Measurements from ENCODE around the gene CCDC171. TPM values are rescaled to one million over a fixed set of nuclear protein-coding genes. Genes with fewer than 3 reads are reported as not detected.

The CCDC171 gene
- total and polyA plus RNA-seq, 10 of the 15 experiments (the other 5 are each of a cell fraction or from before 2014, with no cell fraction given), result 1.00 to 7.2 (median 2.8) TPM

DNA sequence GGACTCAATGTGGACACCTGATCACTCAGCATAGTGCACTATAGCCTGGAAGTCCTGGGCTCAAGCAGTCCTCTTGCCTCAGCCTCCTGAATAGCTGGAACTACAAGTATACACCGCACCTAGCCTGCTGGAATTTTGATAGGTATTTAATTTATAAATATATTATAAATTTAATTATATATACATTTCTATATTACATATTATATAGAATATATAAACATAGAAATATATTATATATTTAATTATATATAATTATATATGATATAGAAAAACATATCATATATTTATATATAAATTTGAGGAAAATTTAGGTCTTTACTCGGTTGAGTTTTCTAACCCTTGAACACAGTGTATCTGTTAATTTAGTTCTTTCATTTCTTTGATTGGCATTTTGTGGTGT, 26.9 kb upstream of the CCDC171 start:
- no peaks in the 10 kb centered on the region for H3K36me3 ChIP-seq (ENCODE audit: control insufficient read depth in 2 of 2, insufficient read depth in 2 of 2, low read length in 1 of 2)
- intact Hi-C loops (cut with micrococcal nuclease; ENCODE audit: unreplicated experiment), result no loop called here
- CTCF ChIA-PET, result interaction anchor here (1.7 to 5.0 kb wide), 3 partner anchors 10 to 20 kb away, joined by 6 to 23 read pairs (median 10); no protein-coding TSS in a partner anchor

More for the DNA sequence above, 26.9 kb upstream of the CCDC171 start:
- RAD21 ChIA-PET (ENCODE audit: unreplicated experiment), result interaction anchor here (2.6 kb wide), 1 partner anchor 14 kb away, joined by 9 read pairs; no protein-coding TSS in a partner anchor
- SMC1A ChIA-PET (ENCODE audit: uncharacterized antibody, unreplicated experiment), result interaction anchor here (0.9 to 7.5 kb wide), 4 partner anchors 11 to 58 kb away, joined by 3 to 57 read pairs (median 4); partner anchors contain the start of gene PSIP1
- Histone ChIP-seq H3K9ac (ENCODE audit: control insufficient read depth, insufficient read depth, low read length) (no peak overlapping the region), H3K4me2 (ENCODE audit: control insufficient read depth, insufficient read depth) (no peak overlapping the region), H3K27me3 (replicated peaks in 1 of 2; ENCODE audit: control insufficient read depth in 2 of 2, insufficient read depth in 2 of 2, low read length in 1 of 2) (no peaks in the 10 kb centered on the region), H3K27ac (ENCODE audit: control insufficient read depth, insufficient read depth) (no peak overlapping the region), H4K20me1 (ENCODE audit: control insufficient read depth, insufficient read depth) (no peaks in the 10 kb centered on the region), H3K4me3 (no peak overlapping the region), H3K4me1 (ENCODE audit: control insufficient read depth, insufficient read depth, low read length) (peaks cover 20% of the 10 kb centered on the region), H3K9me3 (replicated peaks; ENCODE audit: control insufficient read depth, insufficient read depth, low read length) (no peaks in the 10 kb centered on the region; the same call in 1 of the 3 replicates), H2AFZ (ENCODE audit: control insufficient read depth, low read depth, low read length) (no peak overlapping the region), H3K79me2 (ENCODE audit: control insufficient read depth, insufficient read depth, low read length) (no peaks in the 10 kb centered on the region)
- POLR2A ChIA-PET, result interaction anchor here (1.1 kb wide), 1 partner anchor 13 kb away, joined by 3 read pairs; no protein-coding TSS in a partner anchor
- FAIRE-seq (no peak), ATAC-seq (no peak), DNase-seq (ENCODE audit: low read depth, low spot score) (no peak)
- BruUV-seq (replicated peaks), result no TSS peak
- WGBS (ENCODE audit: insufficient coverage, insufficient replicate concordance, low lambda C conversion rate, missing lambda C conversion rate), result 100% methylated on average over 2 of the region's 2 CpGs
- TF ChIP-seq, protein P1, sequence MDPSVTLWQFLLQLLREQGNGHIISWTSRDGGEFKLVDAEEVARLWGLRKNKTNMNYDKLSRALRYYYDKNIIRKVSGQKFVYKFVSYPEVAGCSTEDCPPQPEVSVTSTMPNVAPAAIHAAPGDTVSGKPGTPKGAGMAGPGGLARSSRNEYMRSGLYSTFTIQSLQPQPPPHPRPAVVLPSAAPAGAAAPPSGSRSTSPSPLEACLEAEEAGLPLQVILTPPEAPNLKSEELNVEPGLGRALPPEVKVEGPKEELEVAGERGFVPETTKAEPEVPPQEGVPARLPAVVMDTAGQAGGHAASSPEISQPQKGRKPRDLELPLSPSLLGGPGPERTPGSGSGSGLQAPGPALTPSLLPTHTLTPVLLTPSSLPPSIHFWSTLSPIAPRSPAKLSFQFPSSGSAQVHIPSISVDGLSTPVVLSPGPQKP (IDR thresholded peaks at IDR 0.05; ENCODE audit: low read depth, low read length), result no peak
- TF ChIP-seq CEBPB (IDR thresholded peaks at IDR 0.05; ENCODE audit: borderline replicate concordance in 1 of 2, low read depth in 2 of 2, low read length in 2 of 2), result no peak
- TF ChIP-seq POLR2AphosphoS2 (IDR thresholded peaks at IDR 0.05; ENCODE audit: low read depth, low read length), result no peak
- TF ChIP-seq NBN (IDR thresholded peaks at IDR 0.05), result no peak
- TF ChIP-seq RB1 (IDR thresholded peaks at IDR 0.05; ENCODE audit: borderline replicate concordance), result no peak
- TF ChIP-seq SMC3 (IDR thresholded peaks at IDR 0.05; ENCODE audit: borderline replicate concordance, low read length), result no peak
- no peak for TF ChIP-seq ZNF384 (IDR thresholded peaks at IDR 0.05; ENCODE audit: borderline replicate concordance, low read depth, low read length)
- TF ChIP-seq ZNF622 (IDR thresholded peaks at IDR 0.05), result no peak
- TF ChIP-seq DPF2 (IDR thresholded peaks at IDR 0.05), result no peak
- TF ChIP-seq ETV6 (conservative IDR thresholded peaks at IDR 0.05 in 1 of 2, IDR thresholded peaks at IDR 0.05 in 1 of 2; ENCODE audit: borderline replicate concordance in 1 of 2, low read depth in 1 of 2), result no peak
- TF ChIP-seq, protein P2, sequence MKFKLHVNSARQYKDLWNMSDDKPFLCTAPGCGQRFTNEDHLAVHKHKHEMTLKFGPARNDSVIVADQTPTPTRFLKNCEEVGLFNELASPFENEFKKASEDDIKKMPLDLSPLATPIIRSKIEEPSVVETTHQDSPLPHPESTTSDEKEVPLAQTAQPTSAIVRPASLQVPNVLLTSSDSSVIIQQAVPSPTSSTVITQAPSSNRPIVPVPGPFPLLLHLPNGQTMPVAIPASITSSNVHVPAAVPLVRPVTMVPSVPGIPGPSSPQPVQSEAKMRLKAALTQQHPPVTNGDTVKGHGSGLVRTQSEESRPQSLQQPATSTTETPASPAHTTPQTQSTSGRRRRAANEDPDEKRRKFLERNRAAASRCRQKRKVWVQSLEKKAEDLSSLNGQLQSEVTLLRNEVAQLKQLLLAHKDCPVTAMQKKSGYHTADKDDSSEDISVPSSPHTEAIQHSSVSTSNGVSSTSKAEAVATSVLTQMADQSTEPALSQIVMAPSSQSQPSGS (IDR thresholded peaks at IDR 0.05; ENCODE audit: low read length), result no peak
- TF ChIP-seq CREB1 (IDR thresholded peaks at IDR 0.05; ENCODE audit: low read depth), result no peak
- TF ChIP-seq NFXL1 (IDR thresholded peaks at IDR 0.05; ENCODE audit: borderline replicate concordance), result no peak
- TF ChIP-seq POLR2AphosphoS5 (IDR thresholded peaks at IDR 0.05; ENCODE audit: low read length), result no peak
- TF ChIP-seq, protein P3, sequence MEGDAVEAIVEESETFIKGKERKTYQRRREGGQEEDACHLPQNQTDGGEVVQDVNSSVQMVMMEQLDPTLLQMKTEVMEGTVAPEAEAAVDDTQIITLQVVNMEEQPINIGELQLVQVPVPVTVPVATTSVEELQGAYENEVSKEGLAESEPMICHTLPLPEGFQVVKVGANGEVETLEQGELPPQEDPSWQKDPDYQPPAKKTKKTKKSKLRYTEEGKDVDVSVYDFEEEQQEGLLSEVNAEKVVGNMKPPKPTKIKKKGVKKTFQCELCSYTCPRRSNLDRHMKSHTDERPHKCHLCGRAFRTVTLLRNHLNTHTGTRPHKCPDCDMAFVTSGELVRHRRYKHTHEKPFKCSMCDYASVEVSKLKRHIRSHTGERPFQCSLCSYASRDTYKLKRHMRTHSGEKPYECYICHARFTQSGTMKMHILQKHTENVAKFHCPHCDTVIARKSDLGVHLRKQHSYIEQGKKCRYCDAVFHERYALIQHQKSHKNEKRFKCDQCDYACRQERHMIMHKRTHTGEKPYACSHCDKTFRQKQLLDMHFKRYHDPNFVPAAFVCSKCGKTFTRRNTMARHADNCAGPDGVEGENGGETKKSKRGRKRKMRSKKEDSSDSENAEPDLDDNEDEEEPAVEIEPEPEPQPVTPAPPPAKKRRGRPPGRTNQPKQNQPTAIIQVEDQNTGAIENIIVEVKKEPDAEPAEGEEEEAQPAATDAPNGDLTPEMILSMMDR (IDR thresholded peaks at IDR 0.05 in 2 of 3, conservative IDR thresholded peaks at IDR 0.05 in 1 of 3; ENCODE audit: control insufficient read depth in 2 of 3, extremely low read depth in 1 of 3, insufficient read depth in 1 of 3, low read depth in 3 of 3, low read length in 3 of 3), result no peak
- TF ChIP-seq, protein P4, sequence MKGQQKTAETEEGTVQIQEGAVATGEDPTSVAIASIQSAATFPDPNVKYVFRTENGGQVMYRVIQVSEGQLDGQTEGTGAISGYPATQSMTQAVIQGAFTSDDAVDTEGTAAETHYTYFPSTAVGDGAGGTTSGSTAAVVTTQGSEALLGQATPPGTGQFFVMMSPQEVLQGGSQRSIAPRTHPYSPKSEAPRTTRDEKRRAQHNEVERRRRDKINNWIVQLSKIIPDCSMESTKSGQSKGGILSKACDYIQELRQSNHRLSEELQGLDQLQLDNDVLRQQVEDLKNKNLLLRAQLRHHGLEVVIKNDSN (IDR thresholded peaks at IDR 0.05; ENCODE audit: borderline replicate concordance, extremely low read length, insufficient read depth, low read depth, low read length), result no peak
- TF ChIP-seq WRNIP1 (IDR thresholded peaks at IDR 0.05; ENCODE audit: borderline replicate concordance, low read depth, low read length), result no peak
- no peak for TF ChIP-seq KDM1A (IDR thresholded peaks at IDR 0.05; ENCODE audit: borderline replicate concordance)
- no peak for TF ChIP-seq NR2F1 (conservative IDR thresholded peaks at IDR 0.05)
- no peak for TF ChIP-seq NR2C2 (IDR thresholded peaks at IDR 0.05; ENCODE audit: borderline replicate concordance, control insufficient read depth, insufficient read length, low read depth)
- in situ Hi-C loops (cut with MboI), result no loop called here

Data from GM12878 (cell line).